Thyroid gland (tissue), 4 donors: Measurements from ENCODE around the gene NR2C2.

ENCODE experiments used
- POLR2A ChIP-seq, 2 donors: fragments of 450-650 bp; IDR thresholded peaks; one replicate each; pipeline ENCODE4 v1.6.1; 2017; ENCODE audit warnings: antibody characterized with exemption in 2 of 2, mild to moderate bottlenecking in 2 of 2, moderate library complexity in 1 of 2
- TF ChIP-seq, protein P1 (sequence below), 6 experiments: fragments of 200-600 bp in 3 of 6; fragments of 450-650 bp in 3 of 6; sonication (generic) in 3 of 6; IDR thresholded peaks; one replicate each; pipeline ENCODE4 v1.5.1; 2016 to 2019; ENCODE audit warnings: antibody characterized with exemption in 6 of 6, mild to moderate bottlenecking in 2 of 6, inconsistent platforms in 1 of 6, moderate library complexity in 1 of 6

DNA sequence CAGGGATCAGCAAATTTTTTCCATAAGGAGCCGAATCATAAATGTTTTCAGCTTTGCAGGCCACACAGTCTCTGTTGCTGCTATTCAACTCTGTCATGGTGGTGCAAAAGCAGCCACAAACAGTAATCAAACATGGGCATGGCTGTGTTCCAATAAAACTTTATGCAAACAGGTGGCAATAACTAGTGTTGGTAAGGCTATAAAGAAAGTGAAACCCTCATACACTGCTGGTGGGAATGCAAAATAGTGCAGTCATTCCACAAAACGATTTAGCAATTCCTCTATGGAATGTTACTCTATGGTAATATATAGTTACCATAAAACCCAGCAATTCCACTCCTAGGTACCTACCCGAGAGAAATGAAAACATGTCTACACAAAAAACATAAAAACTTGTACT is 131.7 kb downstream of the NR2C2 start:
- TF ChIP-seq, protein P1, sequence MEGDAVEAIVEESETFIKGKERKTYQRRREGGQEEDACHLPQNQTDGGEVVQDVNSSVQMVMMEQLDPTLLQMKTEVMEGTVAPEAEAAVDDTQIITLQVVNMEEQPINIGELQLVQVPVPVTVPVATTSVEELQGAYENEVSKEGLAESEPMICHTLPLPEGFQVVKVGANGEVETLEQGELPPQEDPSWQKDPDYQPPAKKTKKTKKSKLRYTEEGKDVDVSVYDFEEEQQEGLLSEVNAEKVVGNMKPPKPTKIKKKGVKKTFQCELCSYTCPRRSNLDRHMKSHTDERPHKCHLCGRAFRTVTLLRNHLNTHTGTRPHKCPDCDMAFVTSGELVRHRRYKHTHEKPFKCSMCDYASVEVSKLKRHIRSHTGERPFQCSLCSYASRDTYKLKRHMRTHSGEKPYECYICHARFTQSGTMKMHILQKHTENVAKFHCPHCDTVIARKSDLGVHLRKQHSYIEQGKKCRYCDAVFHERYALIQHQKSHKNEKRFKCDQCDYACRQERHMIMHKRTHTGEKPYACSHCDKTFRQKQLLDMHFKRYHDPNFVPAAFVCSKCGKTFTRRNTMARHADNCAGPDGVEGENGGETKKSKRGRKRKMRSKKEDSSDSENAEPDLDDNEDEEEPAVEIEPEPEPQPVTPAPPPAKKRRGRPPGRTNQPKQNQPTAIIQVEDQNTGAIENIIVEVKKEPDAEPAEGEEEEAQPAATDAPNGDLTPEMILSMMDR (IDR thresholded peaks at IDR 0.05) = no peak
- no peak for TF ChIP-seq POLR2A (IDR thresholded peaks at IDR 0.05)
